MG63 (cell line): ENCODE measurements around the gene SDHB. TPM values are rescaled to one million over a fixed set of nuclear protein-coding genes. Genes with fewer than 3 reads are reported as not detected.
A peak's percentile ranks its signal among the peaks of the same experiment; 100 is the strongest.

Source experiments
- DNase-seq: peaks from one replicate; pipeline ENCODE4 v3.0.0-alpha.2; 2020
- H3K27me3 ChIP-seq: fragments of 250-450 bp; sonication (Bioruptor Pico); 2 replicates; pipeline ENCODE4 v1.5.1; 2020; ENCODE audit warnings: mild to moderate bottlenecking, moderate library complexity
- H3K36me3 ChIP-seq: fragments of 250-450 bp; sonication (Bioruptor Pico); 2 replicates; pipeline ENCODE4 v1.5.1; 2020; ENCODE audit warnings: mild to moderate bottlenecking, moderate library complexity
- H3K4me3 ChIP-seq: fragments of 250-450 bp; sonication (Bioruptor Pico); 2 replicates; pipeline ENCODE4 v1.5.1; 2020; ENCODE audit warnings: mild to moderate bottlenecking, moderate library complexity
- H3K9me3 ChIP-seq: fragments of 250-450 bp; sonication (Bioruptor Pico); 2 replicates; pipeline ENCODE4 v1.5.1; 2020; ENCODE audit warnings: mild to moderate bottlenecking, moderate library complexity
- total RNA-seq: library from RNA; depleted of rRNA; stranded (reverse); fragments of >200 nt; shearing (Covaris generic); gene quantifications from 2 replicates; pipeline ENCODE4 v1.2.3, GENCODE V29; 2014; ENCODE audit warnings: low replicate concordance

Gene SDHB
- total RNA-seq, 1 experiment from 2014 or later = 332 TPM

DNA sequence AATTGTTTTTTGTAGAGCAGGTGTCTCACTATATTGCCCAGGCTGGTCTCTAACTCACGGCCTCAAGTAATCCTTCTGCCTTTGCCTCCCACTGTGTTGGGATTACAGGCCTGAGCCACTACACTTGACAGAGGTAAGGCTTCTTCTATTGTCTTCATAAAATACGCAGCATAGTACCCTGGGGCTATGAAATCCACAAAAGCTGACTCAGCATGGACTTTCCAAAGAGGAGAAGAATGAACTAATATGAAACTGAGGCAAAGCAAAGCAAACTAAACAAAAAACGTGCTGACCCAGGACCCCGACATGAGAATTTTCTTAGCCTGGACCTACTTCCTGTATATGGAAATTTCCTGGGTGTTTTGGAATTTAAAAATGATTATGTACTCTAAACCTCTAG, 23.6 kb downstream of the SDHB start:
- DNase-seq = no peak
- H3K9me3 ChIP-seq = no peaks in the 10 kb centered on the region
- H3K4me3 ChIP-seq = no peak overlapping the region
- H3K27me3 ChIP-seq = no peaks in the 10 kb centered on the region
- H3K36me3 ChIP-seq = peaks cover 59% of the 10 kb centered on the region

DNA sequence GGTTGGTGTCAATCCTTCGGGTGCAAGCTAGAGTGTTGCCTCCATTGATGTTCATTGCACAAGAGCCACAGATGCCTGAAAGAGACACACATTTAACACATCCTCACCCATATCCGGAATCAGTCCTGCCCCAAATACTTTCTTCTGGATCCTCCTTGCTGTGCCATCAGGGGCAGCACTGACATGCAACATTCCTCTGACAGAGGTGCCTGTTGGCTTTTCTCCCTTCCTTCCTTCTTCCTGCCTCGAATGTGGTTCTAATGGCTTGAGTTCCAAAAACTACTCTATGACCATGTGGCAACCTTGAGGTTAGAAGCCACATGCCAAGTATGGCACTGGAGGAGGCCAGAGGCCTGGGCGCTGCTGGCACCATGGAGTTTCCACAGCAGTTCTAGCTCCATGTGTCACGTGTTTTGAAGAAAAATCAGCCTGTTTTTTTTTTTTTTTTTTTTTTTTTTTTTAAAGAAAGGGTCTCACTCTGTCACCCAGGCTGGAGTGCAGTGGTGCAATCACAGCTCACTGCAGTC, 25.1 kb downstream of the SDHB start:
- Histone ChIP-seq H3K9me3 (no peaks in the 10 kb centered on the region), H3K4me3 (no peak overlapping the region), H3K36me3 (peaks cover 69% of the 10 kb centered on the region), H3K27me3 (no peaks in the 10 kb centered on the region)
- DNase-seq = peak; percentile 73

DNA sequence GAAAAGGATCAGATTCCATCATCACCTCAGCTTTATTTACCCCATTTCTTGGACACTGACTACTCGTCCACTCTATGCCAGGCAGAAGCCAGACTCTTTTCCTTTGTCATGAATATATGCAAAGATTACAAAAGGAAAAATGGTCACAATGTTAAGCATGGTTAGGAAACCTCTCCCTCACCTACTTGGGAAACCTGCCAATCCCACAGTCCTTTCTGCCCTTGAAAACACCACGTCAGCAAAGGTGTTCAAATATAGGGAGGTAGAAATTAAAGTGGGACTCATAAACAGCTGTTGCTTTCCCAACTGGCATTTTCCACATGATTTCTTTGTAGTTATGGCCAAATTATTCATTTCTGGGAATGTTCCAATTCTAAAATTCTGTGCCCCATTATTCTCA, 25.9 kb downstream of the SDHB start:
- Histone ChIP-seq H3K36me3 (peaks cover 72% of the 10 kb centered on the region), H3K9me3 (no peaks in the 10 kb centered on the region), H3K4me3 (no peak overlapping the region), H3K27me3 (no peaks in the 10 kb centered on the region)
- DNase-seq = no peak

DNA sequence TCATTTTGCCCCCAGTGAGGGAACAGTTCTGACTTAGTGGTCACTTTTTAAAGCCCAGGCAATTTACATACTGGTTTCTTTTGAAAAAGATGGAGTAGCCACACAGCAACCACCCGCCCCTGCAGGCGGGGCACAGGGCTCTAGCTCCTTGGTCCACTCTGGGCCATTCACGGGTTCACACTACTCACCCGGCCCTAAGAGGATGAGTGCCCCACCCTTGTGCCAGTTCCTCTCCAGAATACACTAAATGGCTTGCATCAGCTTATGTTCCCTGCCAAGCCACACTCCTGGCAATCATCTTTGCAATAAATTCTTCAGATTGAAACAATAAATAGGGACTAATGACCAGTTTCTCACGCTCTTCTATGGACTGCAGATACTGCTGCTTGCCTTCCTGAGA, 26.4 kb downstream of the SDHB start:
- peak; percentile 94 for DNase-seq
- Histone ChIP-seq H3K9me3 (no peaks in the 10 kb centered on the region), H3K4me3 (no peak overlapping the region), H3K36me3 (peaks cover 72% of the 10 kb centered on the region), H3K27me3 (no peaks in the 10 kb centered on the region)

DNA sequence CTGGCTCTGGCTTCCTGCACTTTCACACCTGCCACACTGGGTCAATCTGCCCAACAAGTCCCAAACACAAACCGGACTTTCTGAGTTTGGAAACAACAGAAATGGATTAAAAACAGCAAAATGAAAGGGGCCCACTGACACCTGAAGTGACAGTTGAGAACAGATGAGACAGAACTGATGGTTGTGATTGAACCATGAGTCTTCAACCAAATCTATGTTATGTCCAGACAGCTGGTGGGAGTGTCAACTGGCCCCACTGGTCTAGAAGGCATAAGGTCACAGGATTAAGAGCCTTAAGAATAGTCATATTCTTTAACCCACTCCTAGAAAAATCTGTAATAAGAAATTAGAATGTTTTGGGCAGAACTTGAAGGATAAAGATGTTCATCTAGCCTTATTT, 29.1 kb downstream of the SDHB start:
- H3K4me3 ChIP-seq = no peak overlapping the region
- H3K27me3 ChIP-seq = no peaks in the 10 kb centered on the region
- H3K9me3 ChIP-seq = no peaks in the 10 kb centered on the region
- peaks cover 88% of the 10 kb centered on the region for H3K36me3 ChIP-seq
- DNase-seq = no peak

DNA sequence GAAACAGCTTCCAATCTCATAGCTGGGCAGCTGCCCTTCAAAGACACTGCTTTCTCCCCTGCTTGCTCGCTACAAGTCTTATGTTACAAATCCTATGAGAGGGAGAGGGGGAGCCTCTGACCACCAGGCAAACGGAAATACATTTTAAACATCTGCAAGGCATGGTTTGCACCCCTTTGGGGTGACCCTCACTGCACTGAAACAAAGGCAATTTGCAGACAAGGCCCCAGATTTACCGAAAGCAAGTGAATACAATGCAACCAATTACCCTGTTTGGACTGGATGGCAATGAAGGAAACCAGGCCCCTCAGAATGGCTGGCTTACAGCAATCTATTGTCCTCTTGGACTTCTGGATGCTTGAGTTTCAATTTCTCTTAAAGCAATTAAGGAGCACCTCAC, 30.3 kb downstream of the SDHB start:
- Histone ChIP-seq H3K36me3 (peaks cover 91% of the 10 kb centered on the region), H3K9me3 (no peaks in the 10 kb centered on the region), H3K27me3 (no peaks in the 10 kb centered on the region), H3K4me3 (no peak overlapping the region)
- DNase-seq = no peak

DNA sequence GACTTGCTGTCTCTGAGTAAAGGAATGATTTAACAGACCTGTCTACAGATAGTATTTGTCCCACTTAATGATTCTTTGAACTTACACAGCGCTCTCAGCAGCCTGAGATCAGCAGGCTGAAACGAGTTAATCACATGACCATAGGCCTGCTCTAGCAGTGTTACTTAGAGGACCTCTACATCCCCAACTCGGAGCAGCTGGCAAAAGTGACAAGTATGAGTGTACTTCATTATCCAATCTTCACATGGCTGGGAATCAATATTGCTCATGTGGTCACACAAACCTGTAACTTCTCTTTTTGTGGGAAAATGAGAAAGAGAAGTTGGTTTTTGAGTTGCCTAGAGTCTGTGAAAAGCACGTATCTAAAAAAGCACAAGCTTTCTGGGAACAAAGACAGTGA, 30.7 kb downstream of the SDHB start:
- DNase-seq = no peak
- Histone ChIP-seq H3K4me3 (no peak overlapping the region), H3K36me3 (peaks cover 89% of the 10 kb centered on the region), H3K9me3 (no peaks in the 10 kb centered on the region), H3K27me3 (no peaks in the 10 kb centered on the region)

DNA sequence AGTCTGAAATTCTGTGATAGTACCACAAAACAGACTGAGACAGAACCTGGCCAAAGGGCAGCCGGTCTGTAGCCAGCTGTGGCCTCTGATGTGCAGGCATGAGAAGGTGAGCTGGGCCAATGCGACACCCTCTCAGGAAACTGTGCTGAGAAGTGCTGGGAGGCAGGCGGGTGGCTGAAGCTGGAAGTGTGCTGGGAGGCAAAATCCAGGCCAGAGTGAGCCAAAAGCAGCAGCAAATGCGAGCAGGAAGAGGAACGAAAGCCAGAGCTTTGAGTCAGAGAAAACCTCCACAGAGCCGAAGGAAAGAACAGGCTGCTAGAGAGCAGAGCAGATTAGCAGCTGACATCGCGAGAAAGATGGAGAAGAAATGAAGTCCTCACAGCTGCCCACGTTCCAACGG, 31.9 kb downstream of the SDHB start:
- DNase-seq = no peak
- no peak overlapping the region for H3K4me3 ChIP-seq
- peaks cover 92% of the 10 kb centered on the region for H3K36me3 ChIP-seq
- no peaks in the 10 kb centered on the region for H3K27me3 ChIP-seq
- H3K9me3 ChIP-seq = no peaks in the 10 kb centered on the region

DNA sequence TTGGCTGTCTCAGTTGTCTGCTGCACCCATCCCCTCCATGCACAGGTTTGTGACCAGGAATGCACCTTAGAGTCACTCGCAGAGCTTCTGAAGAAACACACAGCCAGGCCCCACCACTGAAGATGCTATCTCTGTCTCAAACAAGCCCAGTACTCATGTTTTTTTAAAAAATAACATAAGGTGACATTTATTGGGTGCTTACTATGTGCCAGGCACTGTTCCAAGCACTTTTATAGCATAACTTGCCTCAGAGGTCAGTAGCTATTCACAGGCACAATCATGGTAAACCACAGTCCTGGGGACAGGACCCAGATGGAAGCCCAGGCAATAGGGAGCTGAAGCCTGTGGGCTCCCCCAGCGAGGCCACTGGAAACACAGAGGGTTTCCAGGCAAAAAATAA, 33.3 kb downstream of the SDHB start:
- no peaks in the 10 kb centered on the region for H3K9me3 ChIP-seq
- no peak overlapping the region for H3K4me3 ChIP-seq
- H3K36me3 ChIP-seq = peaks cover 78% of the 10 kb centered on the region
- no peaks in the 10 kb centered on the region for H3K27me3 ChIP-seq
- DNase-seq = no peak

DNA sequence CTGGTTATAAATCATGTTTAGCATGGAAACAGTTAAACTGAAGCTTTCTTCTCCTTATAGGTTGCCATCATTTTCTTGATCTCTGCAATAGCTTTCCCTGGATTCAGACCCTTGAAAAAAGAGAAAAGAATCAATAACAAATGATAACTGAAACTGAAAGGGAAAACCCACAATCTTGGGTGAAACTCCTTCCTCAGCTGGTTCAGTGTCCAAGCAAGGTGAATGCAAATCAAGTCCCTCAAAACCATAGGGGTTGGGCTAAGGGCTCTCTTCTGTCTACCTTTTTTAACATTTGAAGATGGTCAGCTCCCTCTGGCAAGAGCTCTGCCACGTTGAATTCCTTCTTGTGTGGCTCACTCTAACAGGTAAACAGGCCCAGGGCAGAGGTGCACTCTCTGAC, 35.0 kb downstream of the SDHB start:
- H3K36me3 ChIP-seq = peaks cover 63% of the 10 kb centered on the region
- H3K4me3 ChIP-seq = no peak overlapping the region
- H3K9me3 ChIP-seq = no peaks in the 10 kb centered on the region
- DNase-seq = no peak
- H3K27me3 ChIP-seq = no peaks in the 10 kb centered on the region

DNA sequence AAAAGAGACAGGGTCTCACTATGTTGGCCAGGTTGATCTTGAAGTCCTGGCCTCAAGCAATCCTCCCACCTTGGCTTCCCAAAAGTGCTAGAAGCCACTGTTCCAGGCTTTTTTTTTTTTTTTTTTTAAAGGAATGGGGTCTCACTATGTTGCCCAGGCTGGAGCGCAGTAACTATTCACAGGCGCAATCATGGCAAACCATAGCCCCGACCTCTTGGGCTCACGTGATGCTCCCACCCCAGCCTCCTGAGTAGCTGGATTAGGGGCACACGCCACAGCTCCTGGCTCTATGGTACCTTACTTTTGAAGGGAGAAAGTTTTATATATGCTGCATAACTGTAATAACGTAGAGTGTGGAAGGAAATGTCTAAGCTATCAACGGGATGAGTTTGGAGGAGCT, 36.4 kb downstream of the SDHB start:
- no peak for DNase-seq
- no peaks in the 10 kb centered on the region for H3K9me3 ChIP-seq
- H3K4me3 ChIP-seq = no peak overlapping the region
- peaks cover 49% of the 10 kb centered on the region for H3K36me3 ChIP-seq
- no peaks in the 10 kb centered on the region for H3K27me3 ChIP-seq

DNA sequence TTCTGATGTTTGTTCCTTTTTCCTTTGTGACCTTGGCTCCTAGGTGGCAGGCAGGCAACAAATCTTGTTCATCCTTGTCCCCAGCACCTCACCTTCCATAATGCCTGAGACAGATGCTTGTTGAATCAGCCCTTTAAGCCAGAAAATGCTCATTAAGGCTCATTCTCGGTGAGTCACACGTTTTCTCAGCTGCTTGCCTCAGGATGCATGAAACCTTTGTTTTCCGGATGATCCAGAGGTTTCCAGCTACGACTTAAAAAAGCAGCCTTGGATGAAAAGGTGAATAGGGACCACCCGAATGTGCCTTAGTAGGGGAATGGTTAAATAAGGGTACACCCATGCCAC, 37.5 kb downstream of the SDHB start:
- DNase-seq = peak; percentile 37
- no peak overlapping the region for H3K4me3 ChIP-seq

DNA sequence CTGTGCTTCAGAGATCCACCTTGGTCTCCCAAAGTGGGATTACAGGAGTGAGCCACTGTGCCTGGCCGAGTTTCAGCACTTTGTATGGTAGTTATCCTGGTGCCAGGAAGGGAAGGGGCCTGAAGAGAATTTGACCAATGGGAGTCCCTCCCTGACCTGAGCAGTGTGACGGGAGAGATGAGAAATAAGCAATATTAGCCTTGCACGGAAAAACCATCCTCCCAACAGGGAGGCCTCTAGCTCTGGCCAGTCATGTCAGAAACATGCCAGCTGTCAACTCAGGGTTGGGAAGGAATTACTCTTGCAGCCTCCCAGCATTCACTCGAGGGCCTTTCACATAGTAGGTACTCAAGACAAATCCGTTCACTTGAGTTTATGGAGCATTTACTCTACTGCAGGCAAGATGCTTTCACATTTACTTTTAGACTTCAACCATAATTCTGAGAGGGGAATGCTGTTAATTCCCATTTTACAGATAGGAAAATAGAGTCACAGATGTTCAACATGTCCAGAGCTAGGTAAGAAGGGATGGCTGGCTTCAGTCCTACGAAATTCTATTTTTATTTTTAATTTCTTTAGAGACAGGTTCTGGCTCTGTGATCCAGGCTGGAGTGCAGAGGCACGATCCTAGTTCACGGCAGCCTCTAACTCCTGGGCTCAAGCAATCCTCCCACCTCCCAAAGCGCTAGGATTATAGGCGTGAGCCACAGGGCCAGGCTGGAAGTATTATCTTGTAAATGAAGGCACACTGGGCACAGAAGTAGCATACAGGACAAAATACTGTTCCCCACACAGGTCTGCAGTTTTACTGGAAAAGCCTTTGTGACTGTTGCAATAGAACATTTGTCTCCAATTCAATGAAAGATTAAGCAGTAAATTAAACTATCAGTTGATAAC, 38.9 kb downstream of the SDHB start:
- no peak for DNase-seq
- peaks cover 28% of the 10 kb centered on the region for H3K36me3 ChIP-seq

More for the DNA sequence above, 37.5 kb downstream of the SDHB start:
- peaks cover 37% of the 10 kb centered on the region for H3K36me3 ChIP-seq
- no peaks in the 10 kb centered on the region for H3K9me3 ChIP-seq
- no peaks in the 10 kb centered on the region for H3K27me3 ChIP-seq

DNA sequence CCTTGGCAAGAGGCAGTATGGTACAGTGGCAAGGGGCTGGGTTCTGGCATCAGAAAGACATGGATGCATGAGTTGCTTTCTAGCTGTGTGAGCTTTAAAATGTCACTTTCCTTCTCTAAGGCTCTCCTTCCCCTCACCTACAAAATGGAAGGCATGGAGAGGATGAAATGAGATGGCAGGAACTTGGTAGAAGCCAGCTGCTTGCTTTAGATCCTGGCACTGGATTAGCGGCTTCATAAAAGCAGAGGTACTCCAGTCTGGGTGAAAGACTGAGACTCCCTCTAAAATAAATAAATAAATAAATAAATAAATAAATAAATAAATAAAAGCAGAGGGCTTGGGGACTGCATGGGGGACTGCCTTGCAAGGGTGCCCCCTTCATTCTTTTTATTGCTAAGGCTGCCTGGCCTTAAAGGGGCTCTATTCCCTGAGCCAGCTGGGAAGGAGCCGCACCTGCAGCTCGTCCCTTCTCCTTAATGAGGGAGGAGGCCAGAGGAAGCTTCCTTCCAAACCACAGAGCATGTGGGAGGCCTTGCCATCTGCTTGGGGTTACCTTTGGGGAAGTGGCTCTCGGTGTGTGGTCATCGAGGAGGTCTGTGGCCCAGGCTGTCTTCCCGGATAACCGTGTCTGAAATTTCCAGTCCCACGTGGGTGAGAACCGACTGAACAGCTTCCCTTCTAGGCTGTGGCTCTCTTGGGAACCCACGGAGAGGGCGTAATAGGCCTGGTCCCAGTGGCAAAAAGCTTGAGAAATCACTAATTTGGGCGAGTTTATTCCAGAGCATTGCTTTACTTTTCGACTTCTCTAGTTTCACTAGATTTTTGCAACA, 40.1 kb downstream of the SDHB start:
- no peak for DNase-seq
- peaks cover 16% of the 10 kb centered on the region for H3K36me3 ChIP-seq
- H3K9me3 ChIP-seq = no peaks in the 10 kb centered on the region
- no peaks in the 10 kb centered on the region for H3K27me3 ChIP-seq
- H3K4me3 ChIP-seq = no peak overlapping the region

More for the DNA sequence above, 38.9 kb downstream of the SDHB start:
- Histone ChIP-seq H3K27me3 (no peaks in the 10 kb centered on the region), H3K9me3 (no peaks in the 10 kb centered on the region), H3K4me3 (no peak overlapping the region)

DNA sequence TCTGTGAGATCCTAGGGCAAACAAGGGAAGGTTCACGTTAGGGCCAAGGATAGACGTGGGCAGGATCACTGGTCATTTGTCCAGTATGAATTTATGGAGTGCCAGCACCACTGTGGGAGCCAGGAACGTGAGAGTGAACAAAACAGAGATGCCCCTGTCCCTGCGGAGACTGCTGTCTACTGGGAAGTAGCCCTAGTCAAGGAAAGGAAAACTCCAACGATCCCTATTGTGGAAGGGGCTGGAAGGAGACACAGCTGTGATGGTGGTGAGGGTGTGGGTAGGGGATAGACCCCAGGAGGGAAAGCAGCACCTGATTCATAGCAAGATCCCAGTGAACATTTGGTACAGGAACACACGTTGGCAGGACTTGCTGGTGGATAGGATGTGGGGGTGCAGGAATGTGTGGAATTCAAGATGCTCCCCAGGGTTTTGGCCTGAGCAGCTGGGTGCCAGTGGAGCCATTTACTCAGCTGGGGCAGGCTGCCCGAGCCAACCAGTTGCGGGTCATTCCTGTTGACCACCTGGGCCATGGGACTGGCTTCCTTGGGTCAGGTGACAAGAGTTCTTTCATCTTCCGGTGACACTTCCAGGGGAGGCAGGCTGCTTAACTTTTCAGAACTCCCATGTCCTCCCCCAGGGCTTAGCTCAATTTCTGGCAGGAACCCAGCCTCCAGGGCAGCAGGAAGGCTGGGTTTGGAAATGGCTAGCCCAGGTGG, 40.9 kb downstream of the SDHB start:
- Histone ChIP-seq H3K9me3 (no peaks in the 10 kb centered on the region), H3K36me3 (peaks cover 10% of the 10 kb centered on the region), H3K27me3 (no peaks in the 10 kb centered on the region), H3K4me3 (no peak overlapping the region)
- DNase-seq = peak; percentile 81

DNA sequence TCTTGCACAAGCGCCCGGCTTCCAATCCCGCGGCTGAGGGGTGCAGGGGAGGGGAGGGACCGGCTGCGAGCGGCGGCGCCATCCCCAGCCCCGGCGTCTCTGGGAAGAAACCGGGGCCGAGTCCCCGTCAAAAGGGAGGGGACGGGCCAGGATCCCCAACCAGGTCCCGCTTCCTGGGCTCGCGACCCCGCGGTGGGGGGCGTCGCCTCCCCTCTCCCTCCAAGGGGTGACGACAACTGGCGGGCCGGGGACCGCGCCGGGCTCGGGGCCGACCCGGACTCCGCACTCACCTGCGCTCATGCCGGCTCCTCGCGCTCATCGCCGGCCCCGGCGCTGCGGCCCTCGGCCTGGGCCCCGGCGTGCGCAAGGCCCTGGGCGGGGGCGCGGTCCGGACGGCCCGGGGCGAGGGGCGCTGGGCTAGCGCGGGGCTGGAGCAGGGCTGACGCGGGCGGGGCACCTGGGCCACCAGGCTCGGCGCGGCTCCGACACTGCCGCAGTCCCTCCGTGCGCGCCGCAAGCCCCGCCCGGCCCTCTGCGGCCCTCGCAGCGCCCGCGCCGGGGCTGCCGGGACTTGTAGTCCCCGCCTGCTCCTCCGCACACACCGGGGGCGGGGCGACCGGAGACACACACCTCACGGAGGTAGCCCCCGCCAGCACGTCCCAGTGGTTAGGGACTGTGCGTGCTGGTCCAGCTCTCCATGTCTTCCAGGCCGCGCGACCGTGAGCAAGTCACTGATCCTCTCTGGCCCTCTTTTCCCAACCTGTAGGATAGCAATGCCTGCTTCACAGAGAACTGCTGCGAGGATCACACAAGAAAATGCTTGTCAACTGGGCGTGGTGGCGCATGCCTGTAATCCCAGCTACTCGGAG, 42.2 kb downstream of the SDHB start, which contains the start of gene ATP13A2:
ATP13A2 (minus strand) TSS at position 490 of the 869 bp plus-strand sequence; CDS start at position 300, 190 bp downstream.
- Histone ChIP-seq H3K4me3 (peak within 1 kb of the TSS; percentile 67), H3K9me3 (no peaks in the 10 kb centered on the region), H3K36me3 (peaks cover 4% of the 10 kb centered on the region), H3K27me3 (no peaks in the 10 kb centered on the region)
- peak; percentile 80 for DNase-seq
